Activated T-cell treated with anti-CD3 and anti-CD28 coated beads, Interleukin-2, amount 50 U/mL, for 72 hours (primary cell): ENCODE data around the gene CCND1. TPM values are rescaled to one million over a fixed set of nuclear protein-coding genes. Genes with fewer than 3 reads are reported as not detected.
A peak's percentile ranks its signal among the peaks of the same experiment; 100 is the strongest.

Experiments used
- ATAC-seq, 2 donors: fragments of 150-1000 bp; cut with Tn5 transposase; replicated peaks in 1 of 2; 2 replicates each; pipeline ENCODE4 v1.10.0; 2021; ENCODE audit warnings: moderate library complexity in 2 of 2, mild to moderate bottlenecking in 1 of 2
- DNase-seq, 2 donors: peaks; one replicate each; pipeline ENCODE4 v3.0.0; 2021 to 2022; ENCODE audit warnings: mixed read lengths in 1 of 2
- H3K27ac Mint-ChIP-seq: one replicate; pipeline ENCODE4 v1.8.0; 2022; ENCODE audit warnings: mild to moderate bottlenecking, moderate library complexity, mixed read lengths
- H3K27me3 Mint-ChIP-seq: one replicate; pipeline ENCODE4 v1.8.0; 2022; ENCODE audit warnings: low read depth, mixed read lengths
- H3K36me3 Mint-ChIP-seq, 2 donors: one replicate each; pipeline ENCODE4 v1.8.0; 2022; ENCODE audit warnings: mixed read lengths in 2 of 2, mild to moderate bottlenecking in 1 of 2; ENCODE audit not compliant: insufficient read depth in 2 of 2
- H3K4me1 Mint-ChIP-seq: one replicate; pipeline ENCODE4 v1.8.0; 2022; ENCODE audit warnings: low read depth, mixed read lengths
- H3K4me3 Mint-ChIP-seq, 2 donors: one replicate each; pipeline ENCODE4 v1.8.0; 2022; ENCODE audit warnings: mild to moderate bottlenecking in 2 of 2, mixed read lengths in 2 of 2, moderate library complexity in 2 of 2
- H3K9me3 Mint-ChIP-seq, 2 donors: one replicate each; pipeline ENCODE4 v1.8.0; 2022; ENCODE audit warnings: mixed read lengths in 2 of 2
- total RNA-seq, 2 donors: library from RNA; stranded (reverse); gene quantifications; one replicate each; pipeline ENCODE4 v1.2.3, GENCODE V29; 2022

The CCND1 gene
- total RNA-seq, 2 donors from 2014 or later, result 1.5 to 1.8 TPM

- DNase-seq (no peak), ATAC-seq (peak in 1 of 2 donors; percentile 13)
- H3K27ac Mint-ChIP-seq, result no peak overlapping the region
- peaks cover 9% of the 10 kb centered on the region for H3K4me1 Mint-ChIP-seq
- H3K27me3 Mint-ChIP-seq, result peaks cover 47% of the 10 kb centered on the region
- no peaks in the 10 kb centered on the region for H3K36me3 Mint-ChIP-seq
- no peaks in the 10 kb centered on the region for H3K9me3 Mint-ChIP-seq
- peak overlapping the region in 1 of 2 donors; percentile 42 for H3K4me3 Mint-ChIP-seq
Observed at GRCh38 chr11:69703453-69703767, 62.5 kb downstream of the CCND1 start.

Other genes with a start within 250 kb of the CCND1 start
- gene LINC01488, start 159.5 kb upstream of the CCND1 start, total RNA-seq, result not detected
- gene LTO1, start 34.2 kb downstream of the CCND1 start, total RNA-seq, result 10 to 100 TPM; 30.5 to 33.2 TPM
- gene FGF19, start 62.9 kb downstream of the CCND1 start, total RNA-seq, result under 1 TPM; 0.10 to 0.35 TPM
- gene FGF4, start 134.2 kb downstream of the CCND1 start, total RNA-seq, result not detected
- gene FGF3, start 178.3 kb downstream of the CCND1 start, total RNA-seq, result not detected